H1 (cell line): ENCODE results near the gene RBBP5. TPM values are rescaled to one million over a fixed set of nuclear protein-coding genes. Genes with fewer than 3 reads are reported as not detected.

Experiments used
- CTCF ChIA-PET: fragments of 300-600 bp; sonication (Branson Sonifier 250); formaldehyde crosslinking; loops from one replicate; lab custom pipeline; 2021; ENCODE audit not compliant: partially characterized antibody; lab: Charles Lee
- POLR2A ChIA-PET: fragments of 300-600 bp; sonication (Branson Sonifier 250); formaldehyde crosslinking; loops from one replicate; lab custom pipeline; 2021; ENCODE audit warnings: inconsistent platforms; ENCODE audit not compliant: partially characterized antibody; lab: Charles Lee
- DNase-seq, 2 experiments: peaks; one replicate each; pipeline versions ENCODE4 v3.0.0 to v3.0.0-alpha.2; 2010 to 2022; ENCODE audit warnings: low spot score in 2 of 2, low read depth in 1 of 2, mixed read lengths in 1 of 2
- FAIRE-seq: peaks from 2 replicates; lab custom pipeline; 2011; peaks lifted over from hg19 to GRCh38; lab: Jason Lieb, UNC
- H2AFZ ChIP-seq: 2 replicates; pipeline ENCODE4 v1.8.1; 2012; ENCODE audit warnings: low read length, inconsistent platforms
- H2AK5ac ChIP-seq: 2 replicates; pipeline ENCODE4 v1.6.1; 2013; ENCODE audit warnings: low read depth, low read length
- H2BK120ac ChIP-seq: replicated peaks from 2 replicates; pipeline ENCODE3; 2013; ENCODE audit warnings: low read depth, low read length, inconsistent platforms
- H2BK12ac ChIP-seq: 2 replicates; pipeline ENCODE4 v1.6.1; 2013; ENCODE audit warnings: low read depth, low read length
- H2BK15ac ChIP-seq: 2 replicates; pipeline ENCODE4 v1.6.1; 2013; ENCODE audit warnings: low read length
- H2BK20ac ChIP-seq: 2 replicates; pipeline ENCODE4 v1.6.1; 2013; ENCODE audit warnings: low read length
- H2BK5ac ChIP-seq: 2 replicates; pipeline ENCODE4 v1.6.1; 2013; ENCODE audit warnings: low read depth, low read length
- H3K14ac ChIP-seq: 2 replicates; pipeline ENCODE4 v1.6.1; 2013; ENCODE audit warnings: inconsistent platforms; ENCODE audit not compliant: insufficient read length
- H3K18ac ChIP-seq: 2 replicates; pipeline ENCODE4 v1.6.1; 2013; ENCODE audit warnings: low read length; ENCODE audit errors: extremely low read depth
- H3K23ac ChIP-seq: 2 replicates; pipeline ENCODE4 v1.6.1; 2013; ENCODE audit warnings: inconsistent platforms; ENCODE audit not compliant: insufficient read length
- H3K23me2 ChIP-seq: 2 replicates; pipeline ENCODE4 v1.6.1; 2013; ENCODE audit warnings: low read depth, low read length
- H3K27ac ChIP-seq: 2 replicates; pipeline ENCODE4 v1.6.1; 2011; ENCODE audit warnings: low read depth, low read length, inconsistent platforms
- H3K27me3 ChIP-seq, 4 experiments: replicated peaks in 1 of 4; 1 replicate in 1 of 4; 2 replicates in 3 of 4; pipeline versions ENCODE4 v1.6.1 to v1.8.1; 2011 to 2013; ENCODE audit warnings: low read length in 3 of 4, mild to moderate bottlenecking in 3 of 4, inconsistent platforms in 2 of 4, mixed read lengths in 2 of 4, moderate library complexity in 1 of 4; ENCODE audit not compliant: control insufficient read depth in 3 of 4, insufficient read depth in 3 of 4; ENCODE audit errors: extremely low read depth in 1 of 4
- H3K36me3 ChIP-seq, 4 experiments: 2 replicates each; pipeline versions ENCODE4 v1.6.1 to v1.8.1; 2011 to 2013; ENCODE audit warnings: mild to moderate bottlenecking in 4 of 4, low read length in 3 of 4, moderate library complexity in 2 of 4, control low read depth in 1 of 4, inconsistent platforms in 1 of 4; ENCODE audit not compliant: insufficient read depth in 4 of 4, control insufficient read depth in 2 of 4
- H3K4ac ChIP-seq: replicated peaks from 2 replicates; pipeline ENCODE3; 2013; ENCODE audit warnings: low read length, low read depth, mixed read lengths, inconsistent platforms; ENCODE audit not compliant: insufficient read length
- H3K4me1 ChIP-seq, 4 experiments: replicated peaks in 1 of 4; 1 replicate in 1 of 4; 2 replicates in 3 of 4; pipeline versions ENCODE4 v1.6.1 to v1.8.1; 2011 to 2013; ENCODE audit warnings: low read length in 3 of 4, inconsistent platforms in 2 of 4, mixed read lengths in 1 of 4; ENCODE audit not compliant: insufficient read depth in 4 of 4, control insufficient read depth in 3 of 4
- H3K4me2 ChIP-seq, 2 experiments: 2 replicates each; pipeline versions ENCODE4 v1.6.1 to v1.8.1; 2011 to 2013; ENCODE audit warnings: low read depth in 2 of 2, low read length in 2 of 2, control low read depth in 1 of 2, inconsistent platforms in 1 of 2, mild to moderate bottlenecking in 1 of 2; ENCODE audit not compliant: insufficient read depth in 1 of 2
- H3K4me3 ChIP-seq, 4 experiments: fragments of 200-600, 300-600 bp in 1 of 4; sonication (generic), shearing (Covaris generic), sonication (Bioruptor Twin) in 1 of 4; 2 replicates each; pipeline versions ENCODE4 v1.5.1 to v1.8.1; 2011 to 2016; ENCODE audit warnings: low read length in 4 of 4, low read depth in 3 of 4, control low read depth in 2 of 4, inconsistent platforms in 2 of 4, mild to moderate bottlenecking in 2 of 4, mixed read lengths in 1 of 4, moderate library complexity in 1 of 4; ENCODE audit not compliant: insufficient read depth in 2 of 4; ENCODE audit errors: extremely low read depth in 1 of 4
- H3K56ac ChIP-seq: replicated peaks from 2 replicates; pipeline ENCODE3; 2013; ENCODE audit warnings: low read depth, mild to moderate bottlenecking, mixed read lengths, low read length, inconsistent platforms; ENCODE audit not compliant: insufficient read length
- H3K79me1 ChIP-seq: 2 replicates; pipeline ENCODE4 v1.6.1; 2013; ENCODE audit warnings: low read depth, low read length, control low read depth
- H3K79me2 ChIP-seq, 2 experiments: 2 replicates each; pipeline versions ENCODE4 v1.6.1 to v1.8.1; 2012 to 2013; ENCODE audit warnings: low read length in 2 of 2, mild to moderate bottlenecking in 2 of 2, inconsistent platforms in 1 of 2; ENCODE audit not compliant: insufficient read depth in 2 of 2, control insufficient read depth in 1 of 2
- H3K9ac ChIP-seq, 4 experiments: replicated peaks in 1 of 4; 1 replicate in 1 of 4; 2 replicates in 3 of 4; pipeline versions ENCODE4 v1.6.1 to v1.8.1; 2011 to 2013; ENCODE audit warnings: low read depth in 3 of 4, low read length in 3 of 4, control low read depth in 2 of 4, mild to moderate bottlenecking in 2 of 4, moderate library complexity in 2 of 4, inconsistent platforms in 1 of 4; ENCODE audit errors: extremely low read depth in 1 of 4
- H3K9me3 ChIP-seq, 2 experiments: 2 replicates each; pipeline versions ENCODE4 v1.6.1 to v1.8.1; 2012 to 2013; ENCODE audit warnings: mild to moderate bottlenecking in 2 of 2, moderate library complexity in 2 of 2, control low read depth in 1 of 2, inconsistent platforms in 1 of 2, low read depth in 1 of 2, low read length in 1 of 2, mixed read lengths in 1 of 2; ENCODE audit not compliant: insufficient read depth in 2 of 2
- H4K20me1 ChIP-seq, 2 experiments: replicated peaks in 1 of 2; 2 replicates each; pipeline versions ENCODE3 to v1.8.1; 2011 to 2013; ENCODE audit warnings: inconsistent platforms in 2 of 2, low read length in 2 of 2, mild to moderate bottlenecking in 1 of 2; ENCODE audit not compliant: insufficient read depth in 2 of 2, control insufficient read depth in 1 of 2
- H4K5ac ChIP-seq: 2 replicates; pipeline ENCODE4 v1.6.1; 2013; ENCODE audit warnings: low read length, low read depth, mixed read lengths, inconsistent platforms; ENCODE audit not compliant: insufficient read length
- H4K8ac ChIP-seq: 2 replicates; pipeline ENCODE4 v1.8.0; 2013; ENCODE audit warnings: mild to moderate bottlenecking, moderate library complexity, low read length, inconsistent platforms; ENCODE audit not compliant: insufficient read depth; ENCODE audit errors: extremely low read depth
- H4K91ac ChIP-seq: replicated peaks from 2 replicates; pipeline ENCODE3; 2013; ENCODE audit warnings: low read length, mixed read lengths, inconsistent platforms; ENCODE audit not compliant: insufficient read length
- KDM1A ChIP-seq: fragments of 200-600, 300-600 bp; sonication (generic); IDR thresholded peaks from 2 replicates; pipeline ENCODE4 v1.7.1; 2016; ENCODE audit warnings: mild to moderate bottlenecking, low read length, borderline replicate concordance
- YY1 ChIP-seq: IDR thresholded peaks from 2 replicates; pipeline ENCODE4 v1.6.1; 2011; ENCODE audit warnings: low read depth, mild to moderate bottlenecking, low read length
- WGBS, 2 experiments: shearing (Covaris generic) in 1 of 2; methylation state at CpG; one replicate each; pipeline versions ENCODE4 v1.1.6 to v1.1.7; 2013 to 2015; ENCODE audit warnings: low lambda C conversion rate in 2 of 2, mixed read lengths in 2 of 2, inconsistent platforms in 1 of 2, low coverage in 1 of 2, missing lambda C conversion rate in 1 of 2; ENCODE audit not compliant: insufficient replicate concordance in 2 of 2, insufficient coverage in 1 of 2, insufficient read length in 1 of 2; ENCODE audit errors: extremely low coverage in 1 of 2, missing lambda C conversion rate in 1 of 2; 5-methylcytosine and 5-hydroxymethylcytosine counted together
- polyA plus RNA-seq, 7 experiments: library from polyadenylated mRNA; depleted of rRNA in 3 of 7; stranded (reverse) in 5 of 7; unstranded in 2 of 7; fragments of >200 nt in 5 of 7; fragments of 200-250 nt in 2 of 7; gene quantifications; 1 replicate in 5 of 7; 2 replicates in 1 of 7; 4 replicates in 1 of 7; pipeline versions ENCODE4 v1.2.1 to v1.2.3, GENCODE V29; 2011 to 2013; ENCODE audit warnings: missing spikeins in 2 of 7, mixed read lengths in 2 of 7
- total RNA-seq: library from RNA; stranded (reverse); fragmentation: NEBNext Ultra II Directional; extraction: Animal tissue kit (Norgen Biotek cat#: 25700); gene quantifications from 2 replicates; pipeline ENCODE4 v1.2.1, GENCODE V29; 2021

The RBBP5 gene
- total and polyA plus RNA-seq, 2 of the 8 experiments (the other 6 are each of a cell fraction or from before 2014, with no cell fraction given): 6.7 to 21.5 TPM

GRCh38 chr1:205062895-205063294 is 58.9 kb downstream of the RBBP5 start:
- Histone ChIP-seq H3K4me1 (peaks cover 0 to 4% (median 2%) of the 10 kb centered on the region in 4 experiments; a peak in 4 of 7 replicates), H3K27ac (no peak overlapping the region), H4K20me1 (peaks cover 0 to 1% of the 10 kb centered on the region in 2 experiments), H3K56ac (no peak overlapping the region), H2BK12ac (no peak overlapping the region), H2BK120ac (no peak overlapping the region), H2BK5ac (no peak overlapping the region), H4K5ac (no peak overlapping the region), H3K14ac (no peak overlapping the region), H3K36me3 (no peaks in the 10 kb centered on the region), H3K23ac (no peak overlapping the region), H2BK20ac (no peak overlapping the region), H2AK5ac (no peak overlapping the region), H4K8ac (no peak overlapping the region), H3K4ac (no peak overlapping the region), H3K79me2 (no peaks in the 10 kb centered on the region), H3K9ac (no peak overlapping the region), H4K91ac (no peak overlapping the region), H2BK15ac (no peak overlapping the region), H2AFZ (no peak overlapping the region), H3K79me1 (no peaks in the 10 kb centered on the region), H3K4me3 (no peak overlapping the region), H3K23me2 (no peaks in the 10 kb centered on the region), H3K27me3 (no peaks in the 10 kb centered on the region), H3K9me3 (no peaks in the 10 kb centered on the region), H3K18ac (no peak overlapping the region), H3K4me2 (no peak overlapping the region)
- no peak for TF ChIP-seq YY1
- 0 out of 2 replicates have a peak, but pooled peaks have one; percentile 18 for TF ChIP-seq KDM1A
- no peak for FAIRE-seq
- ChIA-PET CTCF (interaction anchor here (0.7 to 38.9 kb wide), 24 partner anchors 12 to 256 kb away, joined by 3 to 1336 read pairs (median 10); partner anchors contain the start of gene CNTN2), POLR2A (interaction anchor here (0.7 to 1.2 kb wide), 2 partner anchors 12 to 87 kb away, joined by 3 read pairs; no protein-coding TSS in a partner anchor)
- no peak for DNase-seq
- WGBS, 2 experiments: 88% methylated on average over 3 of the region's 3 CpGs; no CpG with 5 or more reads in 1 of the 2 experiments
